ENCODE data around the gene SPATA6L.

SPATA6L gene

DNA sequence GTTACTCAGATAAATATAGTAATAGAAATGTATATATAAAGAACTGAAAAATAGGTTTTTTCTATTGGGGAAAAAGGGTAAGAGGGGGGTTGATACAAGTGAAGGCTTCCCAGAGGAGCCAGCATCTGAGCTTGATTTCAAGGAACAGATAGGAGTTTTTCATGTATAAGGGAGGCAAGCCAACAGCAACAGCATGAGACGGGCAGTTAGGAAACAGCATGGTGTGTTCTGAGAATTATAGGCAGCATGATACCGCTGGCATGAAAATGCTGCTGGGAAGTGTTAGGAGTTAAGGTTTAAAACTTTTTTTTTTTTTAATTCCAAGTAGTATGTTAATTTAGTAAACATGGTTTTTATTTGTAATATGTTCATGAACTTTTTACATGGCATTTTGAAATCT lies 22.7 kb upstream of the SPATA6L start:
- Histone ChIP-seq H2AFZ (ENCODE audit: low read depth, low read length) (no peak overlapping the region), H3K4me1 (ENCODE audit: insufficient read depth, low read length) (no peaks in the 10 kb centered on the region), H3K4me3 (ENCODE audit: low read length) (no peak overlapping the region), H3K36me3 (ENCODE audit: insufficient read depth, low read length) (peaks cover 36% of the 10 kb centered on the region), H3K9me3 (ENCODE audit: low read length) (no peaks in the 10 kb centered on the region), H3K27me3 (ENCODE audit: insufficient read depth, low read length) (no peaks in the 10 kb centered on the region)

DNA sequence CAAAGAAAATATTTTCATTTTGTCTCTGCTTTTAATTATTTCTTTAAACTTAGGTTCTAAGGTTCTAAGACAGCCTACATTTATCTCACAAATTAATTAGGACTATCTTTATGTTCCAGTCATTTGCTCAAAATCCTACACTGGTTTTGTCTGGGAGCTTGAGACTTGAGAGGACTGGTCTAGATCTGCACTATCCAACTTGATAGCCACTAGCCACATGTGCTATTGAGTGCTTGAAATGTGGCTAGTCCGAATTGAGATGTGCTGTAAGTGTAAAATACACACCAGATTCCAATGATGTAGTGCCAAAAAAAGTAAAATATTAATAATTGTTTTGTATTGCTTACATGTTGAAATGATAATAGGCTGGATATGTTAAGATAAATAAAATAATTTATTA lies 20.3 kb upstream of the SPATA6L start:
- Histone ChIP-seq H2AFZ (ENCODE audit: low read depth, low read length) (no peak overlapping the region), H3K4me1 (ENCODE audit: insufficient read depth, low read length) (no peaks in the 10 kb centered on the region), H3K36me3 (ENCODE audit: insufficient read depth, low read length) (peaks cover 36% of the 10 kb centered on the region), H3K4me3 (ENCODE audit: low read length) (no peak overlapping the region), H3K27me3 (ENCODE audit: insufficient read depth, low read length) (no peaks in the 10 kb centered on the region), H3K9me3 (ENCODE audit: low read length) (no peaks in the 10 kb centered on the region)

DNA sequence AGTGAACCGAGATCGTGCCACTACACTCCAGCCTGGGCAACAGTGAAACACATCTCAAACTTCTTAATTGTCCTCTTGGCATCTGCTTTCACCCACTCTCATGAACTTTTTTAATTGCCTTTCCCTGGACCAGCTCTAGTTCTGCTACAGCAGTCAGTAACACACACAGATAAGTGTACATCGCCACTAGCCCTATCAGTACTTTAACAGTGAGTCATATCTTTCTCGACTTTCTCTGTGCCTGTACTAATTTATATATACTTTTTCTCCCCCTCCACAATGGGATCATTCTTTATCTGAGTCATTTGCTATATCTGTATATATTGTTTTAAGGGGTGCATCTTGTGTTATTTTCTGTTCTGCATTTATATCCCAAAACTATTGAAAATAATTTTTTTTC lies 19.8 kb upstream of the SPATA6L start:
- H3K27me3 ChIP-seq (ENCODE audit: insufficient read depth, low read length): no peaks in the 10 kb centered on the region
- peaks cover 32% of the 10 kb centered on the region for H3K36me3 ChIP-seq (ENCODE audit: insufficient read depth, low read length)
- no peaks in the 10 kb centered on the region for H3K9me3 ChIP-seq (ENCODE audit: low read length)
- H2AFZ ChIP-seq (ENCODE audit: low read depth, low read length): no peak overlapping the region
- peaks cover 2% of the 10 kb centered on the region for H3K4me1 ChIP-seq (ENCODE audit: insufficient read depth, low read length)
- no peak overlapping the region for H3K4me3 ChIP-seq (ENCODE audit: low read length)

DNA sequence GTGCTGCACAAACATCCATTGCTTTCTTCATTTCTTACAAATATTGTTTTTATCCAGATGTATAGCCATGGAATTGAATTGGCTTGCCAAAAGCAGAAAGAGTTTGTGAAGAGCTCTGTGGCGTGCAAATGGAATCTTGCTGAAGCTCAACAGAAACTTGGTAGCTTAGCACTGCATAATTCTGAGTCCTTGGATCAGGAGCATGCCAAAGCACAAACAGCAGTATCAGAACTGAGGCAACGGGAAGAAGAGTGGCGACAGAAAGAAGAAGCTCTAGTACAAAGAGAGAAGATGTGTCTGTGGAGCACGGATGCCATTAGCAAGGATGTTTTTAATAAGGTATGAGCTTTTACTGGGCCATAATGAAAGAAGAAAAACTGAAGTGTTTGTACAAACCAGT lies 18.5 kb upstream of the SPATA6L start:
- H3K4me3 ChIP-seq (ENCODE audit: low read length): no peak overlapping the region
- H2AFZ ChIP-seq (ENCODE audit: low read depth, low read length): no peak overlapping the region
- H3K9me3 ChIP-seq (ENCODE audit: low read length): no peaks in the 10 kb centered on the region
- H3K4me1 ChIP-seq (ENCODE audit: insufficient read depth, low read length): peaks cover 11% of the 10 kb centered on the region
- peaks cover 25% of the 10 kb centered on the region for H3K36me3 ChIP-seq (ENCODE audit: insufficient read depth, low read length)
- H3K27me3 ChIP-seq (ENCODE audit: insufficient read depth, low read length): no peaks in the 10 kb centered on the region

DNA sequence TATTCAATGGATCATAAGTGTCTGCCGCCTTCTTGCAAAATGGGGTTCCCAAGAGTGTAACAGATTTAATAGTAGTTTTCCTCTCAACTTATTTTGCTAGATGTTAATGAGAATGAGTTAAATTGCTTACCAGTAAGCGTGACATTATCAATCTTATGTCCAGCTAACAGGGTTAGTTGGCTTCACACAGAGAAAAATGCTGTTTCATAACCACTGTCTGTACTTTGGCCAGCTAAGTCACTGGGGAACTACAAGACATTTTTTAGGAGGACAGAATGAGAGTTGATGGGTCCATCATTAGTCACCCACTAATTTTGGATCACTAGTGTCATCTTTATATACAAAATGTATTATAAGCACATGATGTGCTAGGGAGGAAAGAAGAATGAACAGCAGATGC lies 14.5 kb upstream of the SPATA6L start:
- no peaks in the 10 kb centered on the region for H3K9me3 ChIP-seq (ENCODE audit: low read length)
- no peak overlapping the region for H2AFZ ChIP-seq (ENCODE audit: low read depth, low read length)
- no peaks in the 10 kb centered on the region for H3K27me3 ChIP-seq (ENCODE audit: insufficient read depth, low read length)
- peaks cover 25% of the 10 kb centered on the region for H3K4me1 ChIP-seq (ENCODE audit: insufficient read depth, low read length)
- H3K36me3 ChIP-seq (ENCODE audit: insufficient read depth, low read length): peaks cover 9% of the 10 kb centered on the region
- H3K4me3 ChIP-seq (ENCODE audit: low read length): peak overlapping the region; percentile 71

DNA sequence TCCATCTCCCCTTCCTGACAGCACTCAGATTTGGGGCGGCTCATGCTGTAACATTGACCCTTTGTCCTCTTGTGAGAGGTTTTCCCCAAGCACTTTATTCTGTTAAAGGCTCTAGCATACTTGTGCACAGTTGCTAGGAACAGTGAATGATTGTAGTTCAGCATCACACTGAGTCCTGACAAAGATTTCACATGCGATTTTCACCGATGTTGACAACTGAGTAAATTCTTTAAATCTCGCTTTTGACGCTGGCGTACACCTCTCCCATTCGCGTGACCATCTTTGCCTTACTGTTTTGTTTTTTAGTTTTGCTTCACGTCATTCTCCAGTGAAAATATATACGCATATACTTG lies 13.9 kb upstream of the SPATA6L start:
- H3K36me3 ChIP-seq (ENCODE audit: insufficient read depth, low read length): peaks cover 6% of the 10 kb centered on the region
- H2AFZ ChIP-seq (ENCODE audit: low read depth, low read length): peak overlapping the region; percentile 79
- H3K27me3 ChIP-seq (ENCODE audit: insufficient read depth, low read length): no peaks in the 10 kb centered on the region
- peak overlapping the region; percentile 71 for H3K4me3 ChIP-seq (ENCODE audit: low read length)
- H3K9me3 ChIP-seq (ENCODE audit: low read length): no peaks in the 10 kb centered on the region
- peaks cover 25% of the 10 kb centered on the region for H3K4me1 ChIP-seq (ENCODE audit: insufficient read depth, low read length)

DNA sequence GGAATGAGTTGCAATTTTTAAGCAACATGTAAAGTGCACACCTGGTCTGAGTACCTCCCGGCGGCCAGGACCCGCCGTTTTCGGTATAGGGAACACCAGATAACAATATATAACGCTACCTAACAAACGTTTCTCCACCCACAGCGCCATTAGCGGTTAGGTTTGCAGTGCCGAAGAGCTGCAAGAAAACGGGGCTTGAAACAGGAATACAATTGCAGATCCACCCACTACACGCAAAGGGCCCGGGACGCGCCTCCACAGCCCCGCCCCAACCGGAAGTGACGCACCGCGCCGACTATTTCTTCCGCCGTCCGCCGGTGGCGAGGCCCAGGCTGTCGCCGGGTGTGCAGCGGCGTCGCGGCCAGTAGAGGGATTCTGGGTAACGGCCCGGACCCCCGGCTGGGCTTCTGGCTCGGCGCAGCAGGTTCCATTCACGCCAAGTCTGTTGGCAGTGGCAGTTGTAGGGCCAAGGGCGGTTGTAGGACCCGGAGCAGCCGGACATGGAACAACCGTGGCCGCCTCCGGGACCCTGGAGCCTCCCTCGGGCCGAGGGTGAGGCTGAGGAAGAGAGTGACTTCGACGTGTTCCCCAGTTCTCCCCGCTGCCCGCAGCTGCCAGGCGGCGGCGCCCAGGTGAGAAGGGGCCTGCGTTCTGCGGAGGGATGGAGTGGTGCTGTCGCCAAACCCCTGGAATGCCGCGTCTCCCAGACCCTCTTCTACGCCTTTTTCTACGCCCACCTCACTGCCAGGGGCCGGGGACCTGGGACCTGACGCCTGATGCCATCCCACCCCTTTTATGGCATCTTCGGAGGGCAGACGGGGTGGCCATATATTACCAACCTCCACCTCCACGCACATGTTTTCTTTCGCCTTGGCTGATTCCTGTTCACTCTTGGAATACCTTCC lies 13.2 kb upstream of the SPATA6L start, which contains the start of gene CDC37L1:
Gene CDC37L1, plus strand, starts transcription at position 302 of the 905 bp plus-strand sequence. Its CDS starts 199 bp downstream, at position 501.
- H3K27me3 ChIP-seq (ENCODE audit: insufficient read depth, low read length): no peaks in the 10 kb centered on the region
- H3K4me1 ChIP-seq (ENCODE audit: insufficient read depth, low read length): peaks cover 25% of the 10 kb centered on the region
- H2AFZ ChIP-seq (ENCODE audit: low read depth, low read length): peak within 1 kb of the TSS; percentile 79
- H3K36me3 ChIP-seq (ENCODE audit: insufficient read depth, low read length): no peaks in the 10 kb centered on the region
- H3K4me3 ChIP-seq (ENCODE audit: low read length): peak within 1 kb of the TSS; percentile 71
- H3K9me3 ChIP-seq (ENCODE audit: low read length): no peaks in the 10 kb centered on the region

DNA sequence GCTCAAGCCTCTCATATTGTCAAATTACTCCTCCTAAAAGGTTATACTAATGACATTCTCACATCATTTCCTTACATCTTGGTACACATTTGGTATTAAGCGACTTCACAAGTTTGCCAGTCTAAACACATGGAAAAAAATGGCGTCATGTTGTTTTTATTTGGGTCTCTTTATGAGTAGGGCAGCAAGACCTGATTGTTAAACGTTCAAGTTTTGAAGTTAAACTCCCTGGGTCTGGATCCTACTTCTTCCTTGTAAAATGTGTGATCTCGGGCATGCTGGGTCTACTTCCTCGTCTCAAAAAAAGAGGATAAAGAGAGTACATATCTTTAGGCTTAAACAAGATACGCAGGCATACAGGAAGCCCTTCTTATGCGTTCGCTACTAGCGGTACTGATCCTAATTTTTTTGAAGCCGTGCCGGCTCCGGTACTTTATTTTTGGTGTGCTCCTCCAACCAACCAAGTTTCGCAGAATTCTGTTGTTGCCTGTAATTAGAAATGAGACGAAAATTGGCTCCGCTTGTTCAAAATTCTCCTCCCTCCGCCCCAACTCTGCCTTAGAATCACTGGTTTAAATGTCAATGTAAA lies 12.5 kb upstream of the SPATA6L start:
- Histone ChIP-seq H3K4me1 (ENCODE audit: insufficient read depth, low read length) (peaks cover 25% of the 10 kb centered on the region), H3K4me3 (ENCODE audit: low read length) (peak overlapping the region; percentile 71), H3K27me3 (ENCODE audit: insufficient read depth, low read length) (no peaks in the 10 kb centered on the region), H2AFZ (ENCODE audit: low read depth, low read length) (peak overlapping the region; percentile 79), H3K9me3 (ENCODE audit: low read length) (no peaks in the 10 kb centered on the region), H3K36me3 (ENCODE audit: insufficient read depth, low read length) (no peaks in the 10 kb centered on the region)

DNA sequence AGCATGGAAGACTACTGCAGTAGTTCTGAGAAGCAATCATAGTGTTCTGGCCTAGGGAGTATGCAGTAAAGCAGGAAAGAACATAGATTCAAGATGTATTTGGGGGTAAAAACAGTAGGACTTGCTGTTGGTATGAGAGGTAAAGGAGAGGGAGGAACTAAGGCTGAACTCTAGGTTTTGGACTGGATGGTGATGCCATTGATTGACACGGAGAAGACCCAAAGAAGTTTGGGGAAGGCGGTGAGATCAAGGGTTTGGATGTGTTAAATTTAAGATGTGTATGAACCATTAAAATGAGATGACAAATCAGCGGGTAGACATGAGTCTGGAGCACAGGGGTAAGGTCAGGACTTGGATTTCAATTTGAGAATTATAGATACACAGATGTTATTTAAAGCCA lies 11.1 kb upstream of the SPATA6L start:
- H3K9me3 ChIP-seq (ENCODE audit: low read length): no peaks in the 10 kb centered on the region
- peaks cover 25% of the 10 kb centered on the region for H3K4me1 ChIP-seq (ENCODE audit: insufficient read depth, low read length)
- H2AFZ ChIP-seq (ENCODE audit: low read depth, low read length): no peak overlapping the region
- H3K36me3 ChIP-seq (ENCODE audit: insufficient read depth, low read length): no peaks in the 10 kb centered on the region
- no peak overlapping the region for H3K4me3 ChIP-seq (ENCODE audit: low read length)
- H3K27me3 ChIP-seq (ENCODE audit: insufficient read depth, low read length): no peaks in the 10 kb centered on the region

DNA sequence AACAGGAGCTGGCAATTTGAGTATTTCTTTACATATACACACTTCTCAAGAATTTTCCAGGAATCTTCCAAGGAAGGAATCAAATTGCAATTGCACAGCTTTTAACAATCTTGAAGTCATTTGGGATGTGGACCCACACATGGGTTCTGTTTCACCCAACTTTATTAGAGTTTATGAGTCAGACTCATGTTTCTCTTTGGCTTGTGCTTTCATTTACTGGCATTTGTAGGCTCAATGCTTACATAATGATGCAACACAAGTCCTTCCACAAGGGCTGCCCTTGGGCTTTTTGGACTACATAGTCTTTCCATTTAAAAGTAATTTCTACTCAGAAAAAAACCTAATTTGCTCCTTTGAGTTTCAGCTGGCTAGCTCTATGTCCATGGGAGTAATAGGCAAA lies 8.5 kb upstream of the SPATA6L start:
- Histone ChIP-seq H3K9me3 (ENCODE audit: low read length) (no peaks in the 10 kb centered on the region), H2AFZ (ENCODE audit: low read depth, low read length) (no peak overlapping the region), H3K4me1 (ENCODE audit: insufficient read depth, low read length) (peaks cover 19% of the 10 kb centered on the region), H3K36me3 (ENCODE audit: insufficient read depth, low read length) (no peaks in the 10 kb centered on the region), H3K4me3 (ENCODE audit: low read length) (no peak overlapping the region), H3K27me3 (ENCODE audit: insufficient read depth, low read length) (no peaks in the 10 kb centered on the region)

DNA sequence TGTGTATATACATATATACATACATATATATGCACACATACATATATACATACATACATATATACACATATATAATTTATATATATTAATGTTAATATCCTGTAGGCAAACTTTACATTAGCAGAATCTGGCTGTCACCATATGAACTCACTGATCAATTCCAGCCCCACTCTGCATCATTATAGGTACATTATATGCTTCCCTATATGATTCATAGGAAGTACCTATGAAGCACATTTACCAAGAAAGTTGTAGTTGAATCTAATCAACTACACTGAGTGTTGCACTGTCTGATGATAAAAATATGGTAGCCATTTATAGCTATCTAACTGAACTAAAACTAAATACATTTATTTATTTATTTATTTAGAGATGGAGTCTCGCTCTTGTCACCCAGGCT lies 5.5 kb upstream of the SPATA6L start:
- no peak overlapping the region for H3K4me3 ChIP-seq (ENCODE audit: low read length)
- H3K9me3 ChIP-seq (ENCODE audit: low read length): no peaks in the 10 kb centered on the region
- no peak overlapping the region for H2AFZ ChIP-seq (ENCODE audit: low read depth, low read length)
- peaks cover 6% of the 10 kb centered on the region for H3K4me1 ChIP-seq (ENCODE audit: insufficient read depth, low read length)
- no peaks in the 10 kb centered on the region for H3K36me3 ChIP-seq (ENCODE audit: insufficient read depth, low read length)
- no peaks in the 10 kb centered on the region for H3K27me3 ChIP-seq (ENCODE audit: insufficient read depth, low read length)

DNA sequence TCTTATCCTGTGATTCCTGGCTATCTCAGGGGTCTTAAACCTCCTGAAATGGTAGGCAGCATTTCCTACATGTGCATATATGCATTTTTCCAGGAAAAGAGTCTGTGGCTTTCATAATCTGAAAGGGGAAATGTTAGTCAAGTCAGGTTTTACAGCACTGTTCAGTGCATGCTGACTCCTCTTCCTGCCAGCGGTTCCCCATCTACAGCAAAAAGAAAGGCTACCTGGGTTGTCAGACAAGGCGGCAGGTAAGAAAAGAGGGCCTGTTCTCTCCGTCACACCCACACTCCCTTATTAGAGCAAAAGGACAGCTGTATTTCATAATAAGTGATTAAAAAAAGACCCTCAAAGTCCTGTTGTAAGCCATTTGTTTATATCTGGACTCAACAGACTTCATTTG lies 4.3 kb upstream of the SPATA6L start:
- Histone ChIP-seq H2AFZ (ENCODE audit: low read depth, low read length) (no peak overlapping the region), H3K4me1 (ENCODE audit: insufficient read depth, low read length) (peaks cover 6% of the 10 kb centered on the region), H3K27me3 (ENCODE audit: insufficient read depth, low read length) (no peaks in the 10 kb centered on the region), H3K9me3 (ENCODE audit: low read length) (no peaks in the 10 kb centered on the region), H3K36me3 (ENCODE audit: insufficient read depth, low read length) (no peaks in the 10 kb centered on the region), H3K4me3 (ENCODE audit: low read length) (no peak overlapping the region)

DNA sequence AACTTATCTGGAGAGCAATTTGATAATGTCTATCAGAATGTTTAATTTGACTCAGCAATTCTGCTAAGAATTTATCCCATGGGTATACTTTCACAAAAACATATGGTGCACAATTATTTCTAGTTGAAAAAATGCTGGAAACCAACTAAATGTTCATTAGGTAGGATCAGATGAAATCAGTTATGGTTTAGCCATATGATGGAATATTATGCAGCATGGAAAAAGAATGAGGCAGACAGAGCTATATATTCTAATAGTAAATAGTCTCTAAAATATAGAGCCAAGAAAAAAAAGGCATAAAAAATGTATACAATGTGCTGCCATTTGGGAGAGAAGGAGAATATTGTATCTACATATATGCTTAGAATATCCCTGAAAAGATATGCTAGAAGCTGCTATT lies 3.6 kb upstream of the SPATA6L start:
- Histone ChIP-seq H3K9me3 (ENCODE audit: low read length) (no peaks in the 10 kb centered on the region), H2AFZ (ENCODE audit: low read depth, low read length) (no peak overlapping the region), H3K27me3 (ENCODE audit: insufficient read depth, low read length) (no peaks in the 10 kb centered on the region), H3K4me1 (ENCODE audit: insufficient read depth, low read length) (peaks cover 6% of the 10 kb centered on the region), H3K36me3 (ENCODE audit: insufficient read depth, low read length) (no peaks in the 10 kb centered on the region), H3K4me3 (ENCODE audit: low read length) (no peak overlapping the region)

All from neuron (in vitro differentiated cells).